GM21786 (cell line): ENCODE data around the gene KCNJ16.
"Not testable (repeated sequence)": the region's sequence is repeated elsewhere in the genome, so short reads cannot be mapped to it uniquely, and the experiment has no call there.

ENCODE experiments used
- ATAC-seq: cut with Tn5 transposase; IDR thresholded peaks from one replicate; pipeline ENCODE4 v1.9.1; 2021; ENCODE audit not compliant: unreplicated experiment

Gene KCNJ16

GRCh38 chr17:70074956-70075355 is at the start of gene KCNJ16:
Gene KCNJ16 (plus strand): TSS chr17:70075225. CDS start chr17:70132088, 56,863 bp downstream.
- no peak for ATAC-seq

DNA sequence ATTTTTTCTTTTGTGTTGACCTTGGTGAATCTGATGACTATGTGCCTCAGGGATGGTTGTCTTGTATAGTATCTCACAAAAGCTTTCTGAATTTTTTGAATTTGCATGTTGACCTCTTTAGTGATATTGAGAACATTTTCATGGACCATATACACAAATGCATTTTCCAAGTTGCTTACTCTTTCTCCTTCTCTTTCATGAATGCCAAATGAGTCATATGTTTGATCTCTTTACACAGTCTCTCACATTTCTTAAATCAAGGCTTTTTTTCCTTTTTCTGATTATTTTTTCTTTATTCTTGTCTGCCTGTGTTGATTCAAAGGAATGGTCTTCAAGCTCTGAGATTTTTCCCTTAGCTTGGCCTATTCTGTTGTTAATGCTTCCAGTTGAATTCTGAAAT is 46.6 kb upstream of the KCNJ16 start:
- ATAC-seq: no peak

GRCh38 chr17:70028978-70029767 is 45.9 kb upstream of the KCNJ16 start:
- no peak for ATAC-seq

DNA sequence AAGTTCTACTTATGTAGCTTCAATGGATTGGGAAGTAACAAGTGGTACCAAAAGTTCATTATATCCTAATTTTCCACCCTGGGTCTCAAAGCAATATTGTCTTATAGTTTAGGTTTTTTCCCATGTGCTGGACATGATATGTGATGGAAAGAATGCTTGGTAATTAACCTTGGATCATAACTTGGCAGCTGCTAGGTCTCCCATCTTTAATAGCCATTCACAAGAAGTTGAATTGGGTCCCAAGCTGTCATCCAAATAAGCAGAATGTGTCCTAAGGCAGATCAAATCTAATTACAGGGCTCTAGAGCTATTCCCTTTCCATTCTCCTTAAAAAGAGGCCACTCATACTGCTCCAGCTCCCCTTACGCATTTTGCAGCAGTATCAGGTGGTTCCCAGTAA is 44.7 kb upstream of the KCNJ16 start:
- no peak for ATAC-seq

GRCh38 chr17:70031341-70031740 is 43.7 kb upstream of the KCNJ16 start:
- no peak for ATAC-seq

- no peak for ATAC-seq
These were observed 41.9 kb upstream of the KCNJ16 start for GRCh38 chr17:70033165-70033564.

DNA sequence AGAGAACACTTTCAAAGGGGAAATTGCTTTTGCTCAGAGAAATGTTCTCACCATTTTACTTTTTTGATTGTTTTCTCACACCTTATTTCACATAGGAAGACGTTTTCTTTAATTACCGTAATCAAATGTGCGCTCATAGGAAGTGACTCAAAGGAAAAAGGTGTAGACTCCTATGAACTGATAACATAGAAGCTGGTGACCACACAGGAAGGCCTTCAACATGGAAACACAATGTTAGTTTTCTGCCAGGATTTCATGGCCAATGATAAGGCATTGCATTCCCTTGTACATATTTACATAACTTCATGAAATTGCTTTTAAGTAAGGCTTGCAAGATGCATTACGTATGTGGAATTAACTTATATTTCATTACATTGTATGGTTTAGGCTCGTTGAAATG is 40.9 kb upstream of the KCNJ16 start:
- ATAC-seq: no peak

- ATAC-seq: no peak
These were observed 37.5 kb upstream of the KCNJ16 start for GRCh38 chr17:70037498-70037897.

- no peak for ATAC-seq
These were observed 34.7 kb upstream of the KCNJ16 start for GRCh38 chr17:70040336-70040735.

GRCh38 chr17:70041061-70041460 is 34.0 kb upstream of the KCNJ16 start:
- ATAC-seq: no peak

GRCh38 chr17:70041540-70041939 is 33.5 kb upstream of the KCNJ16 start:
- ATAC-seq: no peak

DNA sequence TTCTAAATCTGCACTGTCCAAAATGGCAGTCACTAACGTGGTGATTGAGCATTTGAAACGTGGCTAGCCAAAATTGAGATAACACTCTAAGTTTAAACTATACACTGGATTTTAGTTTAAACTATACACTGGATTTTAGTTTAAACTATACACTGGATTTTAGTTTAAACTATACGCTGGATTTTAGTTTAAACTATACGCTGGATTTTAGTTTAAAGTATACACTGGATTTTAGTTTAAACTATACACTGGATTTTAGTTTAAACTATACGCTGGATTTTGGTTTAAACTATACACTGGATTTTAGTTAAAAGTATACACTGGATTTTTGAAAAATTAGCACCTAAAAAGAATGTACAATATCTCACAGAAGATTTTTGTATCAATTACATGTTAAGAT is 29.2 kb upstream of the KCNJ16 start:
- ATAC-seq: not testable (repeated sequence)

GRCh38 chr17:70047619-70048419 is 27.2 kb upstream of the KCNJ16 start:
- no peak for ATAC-seq

DNA sequence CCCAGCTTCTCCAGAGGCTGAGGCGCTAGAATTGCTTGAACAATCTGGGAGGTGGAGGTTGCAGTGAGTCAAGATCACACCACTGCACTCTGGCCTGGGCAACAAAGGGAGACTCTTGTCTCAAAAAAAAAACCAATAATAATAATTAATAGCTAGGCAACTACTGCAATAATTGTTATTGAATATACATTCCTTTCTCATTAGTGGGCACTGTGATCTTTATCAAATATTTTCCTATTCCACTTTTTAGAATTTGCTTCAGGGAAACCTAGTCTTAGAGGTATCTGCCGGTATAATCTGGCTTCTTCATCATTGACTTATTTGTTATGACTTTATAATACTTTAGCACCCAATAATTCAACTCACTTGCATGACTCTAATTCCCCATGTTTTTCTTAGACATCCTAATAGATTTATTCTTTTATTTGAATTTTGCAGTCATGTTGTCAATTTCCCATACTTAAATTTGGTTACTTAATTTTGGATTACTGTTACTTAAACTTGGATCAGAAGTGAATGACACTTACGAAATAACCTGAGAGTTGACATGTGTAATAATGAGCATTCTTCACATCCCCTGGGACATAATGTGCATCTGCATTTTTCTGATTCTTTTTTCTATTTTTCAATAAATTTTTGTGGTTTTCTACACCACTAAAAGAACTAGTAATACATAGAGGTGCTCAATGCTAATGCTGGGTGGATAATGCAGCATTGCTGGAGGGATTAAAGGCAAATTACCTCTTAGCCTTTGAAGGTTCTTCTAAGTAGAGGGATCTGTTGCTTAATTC is 25.0 kb upstream of the KCNJ16 start:
- ATAC-seq: no peak

GRCh38 chr17:70050931-70051330 is 24.1 kb upstream of the KCNJ16 start:
- no peak for ATAC-seq

- ATAC-seq: no peak
These were observed 21.5 kb upstream of the KCNJ16 start for GRCh38 chr17:70053241-70054234.

- ATAC-seq: no peak
These were observed 20.0 kb upstream of the KCNJ16 start for GRCh38 chr17:70055000-70055399.

DNA sequence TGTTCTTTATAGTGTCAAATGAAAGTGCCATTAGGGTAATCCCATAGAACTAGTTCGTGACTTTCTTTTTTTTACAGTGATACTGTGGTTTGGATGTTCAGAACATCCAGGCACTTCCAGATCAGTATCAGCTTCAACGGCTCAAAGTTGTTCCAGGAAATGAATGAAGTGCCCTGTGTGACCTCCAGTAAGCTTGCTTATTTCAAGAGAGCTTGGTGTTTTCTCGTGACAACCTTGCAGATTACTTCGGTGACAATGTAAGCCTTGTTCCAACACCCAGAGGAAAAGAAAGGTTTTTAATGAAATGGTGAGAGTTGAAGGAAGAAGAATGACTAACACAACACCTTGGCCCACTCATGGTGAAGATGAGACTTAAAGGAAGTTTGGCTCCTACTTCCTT is 16.0 kb upstream of the KCNJ16 start:
- no peak for ATAC-seq

DNA sequence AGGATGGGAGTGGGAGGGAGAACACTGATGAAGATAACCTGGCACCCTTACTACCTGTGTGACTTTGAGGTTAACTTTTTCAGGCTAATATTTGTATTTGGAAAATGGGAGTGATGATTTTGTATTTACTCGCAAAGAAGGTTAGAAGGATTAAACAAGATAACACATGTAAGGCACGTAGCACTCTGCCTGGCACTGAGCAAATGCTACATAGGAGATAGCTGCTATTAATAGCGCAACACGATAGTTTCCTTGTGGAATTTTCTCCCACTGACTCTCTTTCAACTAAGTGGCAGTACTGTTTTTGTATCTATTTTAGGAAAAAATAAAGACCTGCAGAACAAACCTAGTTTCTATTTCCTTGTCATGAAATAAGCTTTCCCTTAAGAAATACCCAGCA is 15.4 kb upstream of the KCNJ16 start:
- no peak for ATAC-seq

DNA sequence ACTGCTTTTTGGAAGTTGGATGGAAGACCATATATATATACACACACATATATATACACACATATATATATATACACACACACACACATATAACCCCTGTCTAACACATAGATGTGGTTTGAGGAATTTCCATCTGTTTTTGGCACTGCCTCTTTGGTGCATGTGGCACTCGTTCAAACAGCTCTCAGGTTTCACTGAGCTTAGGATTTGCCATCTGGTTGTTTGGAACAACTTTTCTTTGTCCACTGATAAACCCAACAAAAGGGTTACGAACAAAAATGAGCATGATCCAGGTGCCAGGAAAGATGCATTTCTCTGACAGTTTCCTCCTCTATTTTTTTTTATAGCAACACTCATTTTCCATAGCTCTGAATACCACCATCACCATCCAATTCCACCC is 14.6 kb upstream of the KCNJ16 start:
- ATAC-seq: no peak
